GM12891 (cell line): ENCODE results near the gene ASIC3.
"Not testable (repeated sequence)": the region's sequence is repeated elsewhere in the genome, so short reads cannot be mapped to it uniquely, and the experiment has no call there.

Experiments used
- POLR2A ChIP-seq: IDR thresholded peaks from 2 replicates; pipeline ENCODE4 v1.6.1; 2011; ENCODE audit warnings: low read depth, low read length, control low read depth
- POLR2AphosphoS5 ChIP-seq: IDR thresholded peaks from 2 replicates; pipeline ENCODE4 v1.6.1; 2011; ENCODE audit warnings: low read depth, low read length, control low read depth
- TAF1 ChIP-seq: IDR thresholded peaks from 2 replicates; pipeline ENCODE4 v1.6.1; 2011; ENCODE audit warnings: low read depth, low read length, control low read depth

GRCh38 chr7:151026771-151027727 lies 21.3 kb upstream of the ASIC3 start:
- not testable (repeated sequence) for TF ChIP-seq POLR2A, POLR2AphosphoS5, TAF1
